ENCODE results near the gene MS4A14. TPM values are rescaled to one million over a fixed set of nuclear protein-coding genes. Genes with fewer than 3 reads are reported as not detected.

MS4A14 gene
- total RNA-seq, 4 donors from 2014 or later, result 1.4 to 9.9 (median 4.7) TPM

DNA sequence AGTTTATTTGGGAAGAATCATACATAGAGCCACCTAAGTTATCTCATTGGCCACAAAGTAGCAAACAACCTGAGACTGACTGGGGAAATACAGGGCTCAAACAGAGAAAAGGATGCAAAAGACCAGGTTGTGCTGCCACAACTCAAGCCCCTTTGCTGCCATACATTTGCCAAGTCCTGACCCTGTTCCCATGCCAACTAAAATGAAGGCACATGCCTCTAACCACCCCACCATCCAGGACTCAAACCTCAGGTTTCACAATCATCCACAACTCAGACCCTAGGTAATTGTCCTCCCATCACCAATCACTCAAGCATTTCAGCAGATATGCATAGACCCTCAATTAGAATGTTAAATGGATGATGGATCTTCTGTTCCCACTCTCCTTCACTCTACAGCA lies 58.0 kb downstream of the MS4A14 start:
- no peak for DNase-seq (ENCODE audit: low spot score)
- TF ChIP-seq CTCF (IDR thresholded peaks at IDR 0.05), result no peak
- no peak for ATAC-seq (ENCODE audit: low FRiP score)

GRCh38 chr11:60455531-60456042 lies 59.3 kb downstream of the MS4A14 start, which contains the start of gene MS4A1:
Gene MS4A1, plus strand, starts transcription at chr11:60455847. Its CDS starts 6,528 bp downstream, at chr11:60462375.
- no peak for ATAC-seq (ENCODE audit: low FRiP score)
- no peak for TF ChIP-seq CTCF (IDR thresholded peaks at IDR 0.05)
- DNase-seq (ENCODE audit: low spot score), result no peak

- no peak for TF ChIP-seq CTCF (IDR thresholded peaks at IDR 0.05)
- DNase-seq (ENCODE audit: low spot score) (no peak), ATAC-seq (ENCODE audit: low FRiP score) (no peak)
These were observed 61.3 kb downstream of the MS4A14 start for GRCh38 chr11:60457576-60457975.

DNA sequence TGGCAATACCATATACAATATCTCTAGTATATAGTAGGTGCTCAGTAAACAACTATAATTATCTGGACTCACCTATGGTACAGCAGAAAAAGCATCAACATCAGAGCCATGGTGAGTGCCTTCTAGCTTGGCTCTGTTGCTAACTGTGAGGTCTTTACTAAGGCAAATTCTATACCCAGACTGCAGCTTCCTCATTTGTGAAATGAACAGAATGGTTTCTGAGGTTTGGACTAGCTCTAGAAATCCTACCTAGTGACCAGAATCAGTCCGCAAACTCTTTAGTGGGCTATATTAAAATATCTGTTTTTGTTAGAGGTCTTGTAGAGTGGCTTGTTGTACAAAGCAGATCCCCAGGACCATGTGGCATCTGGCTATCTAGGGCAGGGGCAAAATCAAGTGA lies 63.1 kb downstream of the MS4A14 start:
- TF ChIP-seq CTCF (IDR thresholded peaks at IDR 0.05), result no peak
- DNase-seq (ENCODE audit: low spot score), result no peak
- no peak for ATAC-seq (ENCODE audit: low FRiP score)

Other genes starting within 250 kb of the MS4A14 start
- gene MS4A6A, start 213.4 kb upstream of the MS4A14 start, total RNA-seq, result 100 to 1,000 TPM; 167 to 239 (median 219) TPM
- 1 to 10 TPM; 2.2 to 7.1 (median 4.4) TPM for gene MS4A4E, start 153.3 kb upstream of the MS4A14 start, total RNA-seq
- 100 to 1,000 TPM in 2 of 4 donors, 10 to 100 TPM in 2; 61.3 to 131 (median 103) TPM for gene MS4A4A, start 115.8 kb upstream of the MS4A14 start, total RNA-seq
- 10 to 100 TPM in 1 of 4 donors, 1 to 10 TPM in 1, not detected in 2; 3.8 to 10.4 TPM for gene MS4A6E, start 69.2 kb upstream of the MS4A14 start, total RNA-seq
- gene MS4A7, start 17.9 kb upstream of the MS4A14 start, total RNA-seq, result 100 to 1,000 TPM in 2 of 4 donors, 10 to 100 TPM in 2; 88.0 to 222 (median 103) TPM
- not detected for gene MS4A5, start 33.1 kb downstream of the MS4A14 start, total RNA-seq
- gene MS4A1, start 59.4 kb downstream of the MS4A14 start, total RNA-seq, result 1 to 10 TPM in 3 of 4 donors, under 1 TPM in 1; 0.96 to 4.5 (median 2.3) TPM
- gene MS4A12, start 96.3 kb downstream of the MS4A14 start, total RNA-seq, result not detected
- not detected for gene MS4A13, start 118.9 kb downstream of the MS4A14 start, total RNA-seq

All from omental fat pad (tissue), 4 donors.